Effector CD4-positive, alpha-beta T cell (primary cell): ENCODE measurements around the gene ST8SIA6.
"Not testable (repeated sequence)": the region's sequence is repeated elsewhere in the genome, so short reads cannot be mapped to it uniquely, and the experiment has no call there.

Experiments used
- DNase-seq: peaks from one replicate; pipeline ENCODE4 v3.0.0-alpha.2; 2020
- total RNA-seq: gene quantifications from one replicate; lab custom pipeline; 2026; lab: John Stamatoyannopoulos, UW

Gene ST8SIA6
- 0.56 reads per million for total RNA-seq

GRCh38 chr10:17454161-17455014 lies at the start of gene ST8SIA6:
Gene ST8SIA6 (minus strand): TSS chr10:17454595. CDS start chr10:17454255, 340 bp downstream.
- peak; percentile 21 for DNase-seq

- DNase-seq: no peak
Observed at GRCh38 chr10:17503795-17504194, 49.4 kb upstream of the ST8SIA6 start.

- no peak for DNase-seq
Observed at GRCh38 chr10:17502814-17503213, 48.4 kb upstream of the ST8SIA6 start.

- DNase-seq: not testable (repeated sequence)
Observed at GRCh38 chr10:17499014-17499413, 44.6 kb upstream of the ST8SIA6 start.

GRCh38 chr10:17497446-17498030 lies 43.1 kb upstream of the ST8SIA6 start:
- no peak for DNase-seq

- no peak for DNase-seq
Observed at GRCh38 chr10:17494626-17495260, 40.3 kb upstream of the ST8SIA6 start.

GRCh38 chr10:17488848-17489247 lies 34.5 kb upstream of the ST8SIA6 start:
- no peak for DNase-seq

- DNase-seq: no peak
Observed at GRCh38 chr10:17483079-17483478, 28.7 kb upstream of the ST8SIA6 start.

- DNase-seq: no peak
Observed at GRCh38 chr10:17479822-17480221, 25.4 kb upstream of the ST8SIA6 start.

- no peak for DNase-seq
Observed at GRCh38 chr10:17479015-17479615, 24.7 kb upstream of the ST8SIA6 start.

- DNase-seq: no peak
Observed at GRCh38 chr10:17476073-17476472, 21.7 kb upstream of the ST8SIA6 start.

GRCh38 chr10:17475661-17476060 lies 21.3 kb upstream of the ST8SIA6 start:
- no peak for DNase-seq

- no peak for DNase-seq
Observed at GRCh38 chr10:17474595-17475323, 20.4 kb upstream of the ST8SIA6 start.

- no peak for DNase-seq
Observed at GRCh38 chr10:17473228-17473950, 19.0 kb upstream of the ST8SIA6 start.

- DNase-seq: no peak
Observed at GRCh38 chr10:17472481-17473227, 18.3 kb upstream of the ST8SIA6 start.

GRCh38 chr10:17470246-17470645 lies 15.9 kb upstream of the ST8SIA6 start:
- no peak for DNase-seq

GRCh38 chr10:17465328-17466125 lies 11.1 kb upstream of the ST8SIA6 start:
- no peak for DNase-seq

- DNase-seq: no peak
Observed at GRCh38 chr10:17464545-17464944, 10.2 kb upstream of the ST8SIA6 start.

GRCh38 chr10:17460756-17461155 lies 6.4 kb upstream of the ST8SIA6 start:
- DNase-seq: no peak

- no peak for DNase-seq
Observed at GRCh38 chr10:17457083-17457482, 2.7 kb upstream of the ST8SIA6 start.
